ENCODE data around the gene PTCRA.

The PTCRA gene

GRCh38 chr6:42967228-42967627 lies 51.4 kb downstream of the PTCRA start:
- no peak overlapping the region for H3K4me3 ChIP-seq (ENCODE audit: low read depth, low read length)
- DNase-seq (ENCODE audit: low read depth): no peak
- no peak for TF ChIP-seq CTCF (IDR thresholded peaks at IDR 0.05; ENCODE audit: control insufficient read depth, extremely low read depth, insufficient read depth)

DNA sequence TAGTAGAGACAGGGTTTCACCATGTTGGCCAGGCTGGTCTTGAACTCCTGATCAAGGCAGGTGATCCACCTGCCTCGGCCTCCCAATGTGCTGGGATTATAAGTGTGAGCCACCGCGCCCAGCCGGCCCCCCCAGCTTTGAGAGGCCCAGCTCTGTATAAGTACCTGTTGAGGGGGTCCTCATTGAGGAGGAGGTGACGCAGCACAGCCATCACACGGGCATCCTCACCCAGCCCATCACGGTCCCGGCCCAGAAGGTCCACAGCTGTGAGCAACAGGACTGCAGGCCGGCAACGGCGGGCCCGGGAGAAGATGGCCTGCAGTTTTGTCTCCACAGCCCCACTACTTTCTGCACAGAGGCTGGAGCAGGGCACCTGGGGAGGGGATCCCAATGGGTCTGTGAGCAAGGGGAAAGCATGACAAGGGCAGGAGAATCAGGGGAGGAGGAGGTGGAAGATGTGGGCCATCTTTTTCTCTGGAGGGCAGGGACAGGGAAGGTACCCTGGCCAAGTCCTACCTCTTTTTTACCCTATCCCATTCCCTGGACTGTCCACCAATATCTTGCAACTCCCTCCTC lies 52.4 kb downstream of the PTCRA start:
- TF ChIP-seq CTCF (IDR thresholded peaks at IDR 0.05; ENCODE audit: control insufficient read depth, extremely low read depth, insufficient read depth): no peak
- no peak overlapping the region for H3K4me3 ChIP-seq (ENCODE audit: low read depth, low read length)
- no peak for DNase-seq (ENCODE audit: low read depth)

DNA sequence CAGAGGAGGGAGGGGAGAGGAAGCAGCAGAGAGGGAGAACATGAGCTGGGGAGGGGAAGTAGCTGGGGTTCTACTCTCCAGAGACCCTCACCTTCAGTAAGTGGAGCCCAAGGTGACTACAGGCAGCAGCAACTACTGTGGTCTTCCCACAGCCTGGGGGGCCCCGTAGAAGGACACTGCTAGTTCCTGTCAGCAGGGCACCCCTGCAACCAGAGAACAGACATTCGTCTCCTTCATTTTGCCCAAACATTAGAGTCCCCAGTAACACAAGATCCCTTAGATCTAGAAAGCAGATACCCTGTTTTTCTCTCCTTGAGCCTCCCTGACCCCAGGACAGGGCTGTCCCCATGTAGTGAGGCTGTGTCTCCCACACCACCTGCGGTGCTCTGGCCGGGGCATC lies 52.9 kb downstream of the PTCRA start:
- H3K4me3 ChIP-seq (ENCODE audit: low read depth, low read length): no peak overlapping the region
- DNase-seq (ENCODE audit: low read depth): no peak
- TF ChIP-seq CTCF (IDR thresholded peaks at IDR 0.05; ENCODE audit: control insufficient read depth, extremely low read depth, insufficient read depth): no peak

DNA sequence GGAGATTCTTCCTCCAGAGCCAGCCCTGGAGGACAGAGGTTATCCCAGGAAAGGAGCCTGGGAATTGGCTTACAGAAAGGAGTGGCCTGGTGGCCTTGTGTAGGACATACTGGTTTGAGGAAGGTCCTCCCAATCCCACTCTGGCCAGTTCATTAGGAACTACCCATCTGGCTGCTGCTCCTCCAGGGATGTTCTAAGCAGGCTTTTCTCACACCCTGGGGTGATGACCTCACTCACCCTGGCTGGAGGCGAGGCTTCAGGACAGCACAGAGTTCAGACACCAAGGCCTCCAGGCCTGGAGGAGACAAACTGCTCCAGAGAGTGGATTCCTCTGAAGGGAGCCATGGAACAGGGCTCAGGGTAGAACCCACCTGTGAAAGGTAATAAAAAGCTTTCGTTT lies 53.6 kb downstream of the PTCRA start:
- H3K4me3 ChIP-seq (ENCODE audit: low read depth, low read length): no peak overlapping the region
- no peak for DNase-seq (ENCODE audit: low read depth)
- no peak for TF ChIP-seq CTCF (IDR thresholded peaks at IDR 0.05; ENCODE audit: control insufficient read depth, extremely low read depth, insufficient read depth)

GRCh38 chr6:42969934-42970333 lies 54.1 kb downstream of the PTCRA start:
- no peak for TF ChIP-seq CTCF (IDR thresholded peaks at IDR 0.05; ENCODE audit: control insufficient read depth, extremely low read depth, insufficient read depth)
- no peak overlapping the region for H3K4me3 ChIP-seq (ENCODE audit: low read depth, low read length)
- DNase-seq (ENCODE audit: low read depth): no peak

GRCh38 chr6:42970871-42971612 lies 55.2 kb downstream of the PTCRA start:
- TF ChIP-seq CTCF (IDR thresholded peaks at IDR 0.05; ENCODE audit: control insufficient read depth, extremely low read depth, insufficient read depth): no peak
- no peak overlapping the region for H3K4me3 ChIP-seq (ENCODE audit: low read depth, low read length)
- DNase-seq (ENCODE audit: low read depth): no peak

All from LNCaP clone FGC (cell line).